Activated CD4-positive, alpha-beta memory T cell treated with anti-CD3 and anti-CD28 coated beads, Interleukin-2, amount 10 ng/mL, durations not matched to agents 7 days and 5 days (primary cell): ENCODE results near the gene MIPOL1. TPM values are rescaled to one million over a fixed set of nuclear protein-coding genes. Genes with fewer than 3 reads are reported as not detected.

Experiments
- CTCF ChIA-PET: fragments of 350-600 bp; sonication (Branson Sonifier 250); formaldehyde crosslinking; loops from one replicate; lab custom pipeline; 2021; ENCODE audit warnings: antibody characterized with exemption, inconsistent platforms; lab: Charles Lee
- POLR2A ChIA-PET: fragments of 350-600 bp; sonication (Branson Sonifier 250); formaldehyde crosslinking; loops from one replicate; lab custom pipeline; 2021; ENCODE audit warnings: antibody characterized with exemption; lab: Charles Lee
- DNase-seq: peaks from one replicate; pipeline ENCODE4 v3.0.0-alpha.2; 2020
- H3K27ac Mint-ChIP-seq: one replicate; pipeline ENCODE4 v1.8.0; 2021; ENCODE audit warnings: mild to moderate bottlenecking, mixed read lengths
- H3K27me3 Mint-ChIP-seq: one replicate; pipeline ENCODE4 v1.8.0; 2021; ENCODE audit warnings: mixed read lengths
- H3K36me3 Mint-ChIP-seq: one replicate; pipeline ENCODE4 v1.8.0; 2021; ENCODE audit warnings: low read depth, mixed read lengths
- H3K4me1 Mint-ChIP-seq: one replicate; pipeline ENCODE4 v1.8.0; 2021; ENCODE audit warnings: mixed read lengths
- H3K4me3 Mint-ChIP-seq: one replicate; pipeline ENCODE4 v1.8.0; 2021; ENCODE audit warnings: mild to moderate bottlenecking, mixed read lengths
- H3K9me3 Mint-ChIP-seq: one replicate; pipeline ENCODE4 v1.8.0; 2021; ENCODE audit warnings: mixed read lengths
- total RNA-seq, 2 experiments: library from RNA; stranded (reverse); gene quantifications; one replicate each; pipeline ENCODE4 v1.2.3, GENCODE V29; 2021

MIPOL1 gene
- total RNA-seq, 2 experiments from 2014 or later, result 0.18 TPM; not detected in 1

GRCh38 chr14:37590428-37591139 lies 392.8 kb downstream of the MIPOL1 start:
- ChIA-PET POLR2A (no interaction called here), CTCF (no interaction called here)
- H3K9me3 Mint-ChIP-seq, result no peaks in the 10 kb centered on the region
- peaks cover 70% of the 10 kb centered on the region for H3K27me3 Mint-ChIP-seq
- no peak for DNase-seq
- H3K4me1 Mint-ChIP-seq, result peaks cover 6% of the 10 kb centered on the region
- H3K4me3 Mint-ChIP-seq, result no peak overlapping the region
- H3K27ac Mint-ChIP-seq, result no peak overlapping the region
- H3K36me3 Mint-ChIP-seq, result peaks cover 16% of the 10 kb centered on the region

- peaks cover 18% of the 10 kb centered on the region for H3K36me3 Mint-ChIP-seq
- ChIA-PET POLR2A (no interaction called here), CTCF (no interaction called here)
- H3K9me3 Mint-ChIP-seq, result no peaks in the 10 kb centered on the region
- no peak for DNase-seq
- no peak overlapping the region for H3K4me3 Mint-ChIP-seq
- H3K27me3 Mint-ChIP-seq, result peaks cover 71% of the 10 kb centered on the region
- H3K4me1 Mint-ChIP-seq, result peaks cover 12% of the 10 kb centered on the region
- peak overlapping the region; percentile 56 for H3K27ac Mint-ChIP-seq
Observed at GRCh38 chr14:37591311-37591940, 393.7 kb downstream of the MIPOL1 start.

- H3K4me1 Mint-ChIP-seq, result peaks cover 13% of the 10 kb centered on the region
- ChIA-PET CTCF (no interaction called here), POLR2A (no interaction called here)
- no peaks in the 10 kb centered on the region for H3K9me3 Mint-ChIP-seq
- peaks cover 18% of the 10 kb centered on the region for H3K36me3 Mint-ChIP-seq
- peaks cover 74% of the 10 kb centered on the region for H3K27me3 Mint-ChIP-seq
- H3K4me3 Mint-ChIP-seq, result peak overlapping the region; percentile 27
- no peak overlapping the region for H3K27ac Mint-ChIP-seq
- DNase-seq, result no peak
Observed at GRCh38 chr14:37591941-37592481, 394.3 kb downstream of the MIPOL1 start.

GRCh38 chr14:37592482-37593408 lies 395.0 kb downstream of the MIPOL1 start:
- no peak overlapping the region for H3K4me3 Mint-ChIP-seq
- peaks cover 14% of the 10 kb centered on the region for H3K4me1 Mint-ChIP-seq
- H3K36me3 Mint-ChIP-seq, result peaks cover 18% of the 10 kb centered on the region
- H3K27me3 Mint-ChIP-seq, result peaks cover 74% of the 10 kb centered on the region
- no peaks in the 10 kb centered on the region for H3K9me3 Mint-ChIP-seq
- CTCF ChIA-PET, result no interaction called here
- no peak for DNase-seq
- POLR2A ChIA-PET, result no interaction called here
- H3K27ac Mint-ChIP-seq, result peak overlapping the region; percentile 35

- no peak overlapping the region for H3K4me3 Mint-ChIP-seq
- CTCF ChIA-PET, result no interaction called here
Observed at GRCh38 chr14:37593511-37594237, 395.9 kb downstream of the MIPOL1 start.

GRCh38 chr14:37594238-37594970 lies 396.7 kb downstream of the MIPOL1 start:
- H3K9me3 Mint-ChIP-seq, result peaks cover 6% of the 10 kb centered on the region
- peaks cover 76% of the 10 kb centered on the region for H3K27me3 Mint-ChIP-seq
- peak overlapping the region; percentile 41 for H3K27ac Mint-ChIP-seq
- peak; percentile 42 for DNase-seq
- H3K4me1 Mint-ChIP-seq, result peaks cover 17% of the 10 kb centered on the region
- peak overlapping the region; percentile 56 for H3K4me3 Mint-ChIP-seq
- ChIA-PET POLR2A (no interaction called here), CTCF (no interaction called here)
- H3K36me3 Mint-ChIP-seq, result peaks cover 19% of the 10 kb centered on the region

More at GRCh38 chr14:37593511-37594237, 395.9 kb downstream of the MIPOL1 start:
- POLR2A ChIA-PET, result no interaction called here
- H3K9me3 Mint-ChIP-seq, result peaks cover under 1% of the 10 kb centered on the region
- H3K27ac Mint-ChIP-seq, result no peak overlapping the region
- H3K27me3 Mint-ChIP-seq, result peaks cover 76% of the 10 kb centered on the region
- peaks cover 15% of the 10 kb centered on the region for H3K4me1 Mint-ChIP-seq
- DNase-seq, result no peak
- peaks cover 19% of the 10 kb centered on the region for H3K36me3 Mint-ChIP-seq

GRCh38 chr14:37594971-37595808 lies 397.5 kb downstream of the MIPOL1 start, which contains the start of the genes FOXA1 and TTC6:
FOXA1 (minus strand) TSS chr14:37595249; CDS start chr14:37594972, 277 bp downstream.
TTC6 (plus strand) TSS chr14:37595629; CDS start chr14:37622065, 26,436 bp downstream.
- Mint-ChIP-seq H3K4me1 (peaks cover 17% of the 10 kb centered on the region), H3K36me3 (peaks cover 19% of the 10 kb centered on the region), H3K4me3 (peak within 1 kb of the TSS; percentile 56), H3K27ac (peak within 1 kb of the TSS; percentile 41), H3K9me3 (peaks cover 6% of the 10 kb centered on the region), H3K27me3 (peaks cover 79% of the 10 kb centered on the region)
- ChIA-PET POLR2A (no interaction called here), CTCF (no interaction called here)
- DNase-seq, result no peak

GRCh38 chr14:37595809-37596621 lies 398.3 kb downstream of the MIPOL1 start:
- Mint-ChIP-seq H3K9me3 (peaks cover 6% of the 10 kb centered on the region), H3K4me1 (peaks cover 17% of the 10 kb centered on the region), H3K27ac (peak overlapping the region; percentile 21), H3K36me3 (peaks cover 16% of the 10 kb centered on the region), H3K27me3 (peaks cover 76% of the 10 kb centered on the region), H3K4me3 (peak overlapping the region; percentile 40)
- DNase-seq, result peak; percentile 44
- CTCF ChIA-PET, result no interaction called here
- POLR2A ChIA-PET, result no interaction called here

- Mint-ChIP-seq H3K27ac (no peak overlapping the region), H3K9me3 (peaks cover 6% of the 10 kb centered on the region), H3K4me3 (no peak overlapping the region), H3K4me1 (peaks cover 16% of the 10 kb centered on the region), H3K36me3 (peaks cover 12% of the 10 kb centered on the region), H3K27me3 (peaks cover 80% of the 10 kb centered on the region)
- DNase-seq, result no peak
- POLR2A ChIA-PET, result no interaction called here
- CTCF ChIA-PET, result no interaction called here
Observed at GRCh38 chr14:37596790-37597472, 399.2 kb downstream of the MIPOL1 start.

GRCh38 chr14:37597538-37597913 lies 399.8 kb downstream of the MIPOL1 start:
- Mint-ChIP-seq H3K27me3 (peaks cover 77% of the 10 kb centered on the region), H3K9me3 (peaks cover 6% of the 10 kb centered on the region)
- POLR2A ChIA-PET, result no interaction called here

More at GRCh38 chr14:37597538-37597913, 399.8 kb downstream of the MIPOL1 start:
- CTCF ChIA-PET, result no interaction called here
- Mint-ChIP-seq H3K4me3 (no peak overlapping the region), H3K4me1 (peaks cover 16% of the 10 kb centered on the region), H3K27ac (no peak overlapping the region), H3K36me3 (peaks cover 12% of the 10 kb centered on the region)
- no peak for DNase-seq
